Upper lobe of left lung (tissue), 4 donors: ENCODE measurements around the gene CEACAM8.

Experiments
- POLR2A ChIP-seq, 4 donors: fragments of 450-650 bp; IDR thresholded peaks; one replicate each; pipeline ENCODE4 v1.5.1; 2016 to 2017; ENCODE audit warnings: antibody characterized with exemption in 4 of 4, mild to moderate bottlenecking in 2 of 4
- POLR2AphosphoS5 ChIP-seq, 2 donors: sonication (generic); formaldehyde crosslinking; IDR thresholded peaks; one replicate each; pipeline ENCODE4 v1.5.1; 2017; ENCODE audit warnings: antibody characterized with exemption in 2 of 2

DNA sequence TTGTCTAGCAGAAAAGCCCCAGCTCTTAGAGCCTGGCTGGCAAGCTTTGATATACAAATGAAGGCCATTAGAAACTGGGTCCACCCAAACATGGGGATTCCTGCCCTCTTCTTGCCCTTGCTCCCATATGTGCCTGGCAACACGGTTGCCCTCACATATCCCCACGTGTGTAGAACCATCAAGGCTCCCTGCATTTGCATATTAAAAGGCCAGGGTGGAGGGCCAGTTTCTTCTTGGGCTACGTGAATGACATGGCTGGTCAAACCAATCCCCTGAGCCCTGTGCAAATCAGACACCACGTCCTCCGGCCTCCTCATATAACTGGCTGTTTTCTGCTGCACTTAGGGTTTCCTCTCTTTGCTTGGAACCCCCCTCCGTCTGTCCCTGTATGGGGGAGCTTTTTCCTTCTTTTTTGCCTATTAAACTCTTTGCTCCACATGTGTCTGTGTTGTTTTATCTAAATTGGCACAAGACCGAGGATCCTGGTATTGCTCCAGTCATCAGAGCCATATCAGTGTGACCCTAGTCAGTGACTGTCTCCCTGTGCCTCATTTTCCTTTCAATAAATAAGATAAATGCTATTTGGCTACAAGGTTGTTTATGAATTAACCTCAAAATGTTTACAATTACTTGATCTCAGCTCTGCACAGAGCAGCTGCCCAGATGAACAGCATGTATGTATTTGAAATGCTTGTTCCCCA, 36.1 kb downstream of the CEACAM8 start:
- TF ChIP-seq POLR2A (IDR thresholded peaks at IDR 0.05) (no peak), POLR2AphosphoS5 (IDR thresholded peaks at IDR 0.05) (no peak)
